Epithelial cell of esophagus (primary cell): ENCODE results near the gene LZTR1.

Experiments used
- DNase-seq: peaks from one replicate; pipeline ENCODE4 v3.0.0; 2010; ENCODE audit warnings: low read depth
- H3K4me3 ChIP-seq: 2 replicates; pipeline ENCODE4 v1.5.1; 2011; ENCODE audit warnings: mild to moderate bottlenecking, low read length, control low read depth
- CTCF ChIP-seq: IDR thresholded peaks from 2 replicates; pipeline ENCODE4 v1.5.1; 2011; ENCODE audit warnings: low read depth, mild to moderate bottlenecking, low read length, control low read depth, inconsistent platforms; ENCODE audit not compliant: insufficient read depth; ENCODE audit errors: missing control alignments

LZTR1 gene

GRCh38 chr22:20957683-20958431 lies 24.2 kb upstream of the LZTR1 start:
- no peak for DNase-seq
- no peak for TF ChIP-seq CTCF
- H3K4me3 ChIP-seq, result peak overlapping the region; percentile 53

GRCh38 chr22:20959578-20960461 lies 22.3 kb upstream of the LZTR1 start:
- DNase-seq, result no peak
- TF ChIP-seq CTCF, result no peak
- H3K4me3 ChIP-seq, result no peak overlapping the region

GRCh38 chr22:20960609-20961008 lies 21.5 kb upstream of the LZTR1 start:
- DNase-seq, result no peak
- no peak for TF ChIP-seq CTCF
- H3K4me3 ChIP-seq, result no peak overlapping the region

GRCh38 chr22:20962491-20962945 lies 19.6 kb upstream of the LZTR1 start:
- no peak for TF ChIP-seq CTCF
- DNase-seq, result no peak
- no peak overlapping the region for H3K4me3 ChIP-seq

GRCh38 chr22:20963201-20964052 lies 18.7 kb upstream of the LZTR1 start:
- no peak overlapping the region for H3K4me3 ChIP-seq
- DNase-seq, result no peak
- no peak for TF ChIP-seq CTCF

- TF ChIP-seq CTCF, result no peak
- H3K4me3 ChIP-seq, result peak overlapping the region; percentile 29
- DNase-seq, result no peak
These were observed 17.9 kb upstream of the LZTR1 start for GRCh38 chr22:20964090-20964798.
